GM19397 (cell line): ENCODE results near the gene GJB6.
"Not testable (repeated sequence)": the region's sequence is repeated elsewhere in the genome, so short reads cannot be mapped to it uniquely, and the experiment has no call there.

Experiments
- ATAC-seq: cut with Tn5 transposase; IDR thresholded peaks from one replicate; pipeline ENCODE4 v1.9.1; 2021; ENCODE audit warnings: mild to moderate bottlenecking, moderate library complexity; ENCODE audit not compliant: unreplicated experiment

GJB6 gene

GRCh38 chr13:20231839-20232555 is at the start of gene GJB6:
GJB6 (minus strand) TSS chr13:20232319; CDS start chr13:20223480, 8,839 bp downstream.
- no peak for ATAC-seq

GRCh38 chr13:20276901-20277300 is 44.8 kb upstream of the GJB6 start:
- ATAC-seq = not testable (repeated sequence)

GRCh38 chr13:20274466-20274865 is 42.3 kb upstream of the GJB6 start:
- no peak for ATAC-seq

- no peak for ATAC-seq
Observed at GRCh38 chr13:20272588-20273171, 40.6 kb upstream of the GJB6 start.

- ATAC-seq = no peak
Observed at GRCh38 chr13:20272104-20272503, 40.0 kb upstream of the GJB6 start.

GRCh38 chr13:20271441-20271840 is 39.3 kb upstream of the GJB6 start:
- ATAC-seq = no peak

- no peak for ATAC-seq
Observed at GRCh38 chr13:20270163-20270865, 38.2 kb upstream of the GJB6 start.

- ATAC-seq = peak; percentile 96
Observed at GRCh38 chr13:20264271-20265018, 32.3 kb upstream of the GJB6 start.

- ATAC-seq = no peak
Observed at GRCh38 chr13:20263393-20264044, 31.4 kb upstream of the GJB6 start.

GRCh38 chr13:20258963-20259288 is 26.8 kb upstream of the GJB6 start:
- no peak for ATAC-seq

- ATAC-seq = no peak
Observed at GRCh38 chr13:20258208-20258962, 26.3 kb upstream of the GJB6 start.

GRCh38 chr13:20254076-20254475 is 22.0 kb upstream of the GJB6 start:
- ATAC-seq = no peak

GRCh38 chr13:20249913-20250312 is 17.8 kb upstream of the GJB6 start:
- no peak for ATAC-seq

- no peak for ATAC-seq
Observed at GRCh38 chr13:20247963-20248362, 15.8 kb upstream of the GJB6 start.

GRCh38 chr13:20247403-20247802 is 15.3 kb upstream of the GJB6 start:
- ATAC-seq = no peak

GRCh38 chr13:20241593-20241992 is 9.5 kb upstream of the GJB6 start:
- no peak for ATAC-seq

GRCh38 chr13:20239748-20240147 is 7.6 kb upstream of the GJB6 start:
- ATAC-seq = no peak

GRCh38 chr13:20232556-20233277 is 598 bp upstream of the GJB6 start:
- ATAC-seq = no peak
